Liver (tissue), 3 donors: ENCODE measurements around the gene TRABD.

Source experiments
- CTCF ChIP-seq: fragments of 150-350 bp; IDR thresholded peaks from 2 replicates; pipeline ENCODE4 v1.5.1; 2017; ENCODE audit warnings: improper control_type of control experiment, low read depth, low read length; ENCODE audit not compliant: missing input control
- EGR1 ChIP-seq, 2 donors: IDR thresholded peaks; 2 replicates each; pipeline ENCODE4 v1.6.1; 2016 to 2018; ENCODE audit warnings: antibody characterized with exemption in 2 of 2, low read depth in 2 of 2
- FOXA1 ChIP-seq: IDR thresholded peaks from 2 replicates; pipeline ENCODE4 v1.6.1; 2016; ENCODE audit warnings: antibody characterized with exemption
- GABPA ChIP-seq, 2 donors: IDR thresholded peaks in 1 of 2; conservative IDR thresholded peaks in 1 of 2; 2 replicates each; pipeline ENCODE4 v1.6.1; 2016; ENCODE audit warnings: antibody characterized with exemption in 2 of 2, mild to moderate bottlenecking in 1 of 2, moderate library complexity in 1 of 2
- HNF4G ChIP-seq: IDR thresholded peaks from 2 replicates; pipeline ENCODE4 v1.6.1; 2016; ENCODE audit warnings: antibody characterized with exemption
- JUND ChIP-seq, 2 donors: IDR thresholded peaks; 2 replicates each; pipeline ENCODE4 v1.6.1; 2016; ENCODE audit warnings: antibody characterized with exemption in 2 of 2
- RAD21 ChIP-seq, 2 donors: IDR thresholded peaks; 2 replicates each; pipeline ENCODE4 v1.6.1; 2016; ENCODE audit warnings: antibody characterized with exemption in 2 of 2, mild to moderate bottlenecking in 2 of 2
- RXRA ChIP-seq, 2 donors: IDR thresholded peaks; 2 replicates each; pipeline ENCODE4 v1.6.1; 2017 to 2018; ENCODE audit warnings: antibody characterized with exemption in 2 of 2, mild to moderate bottlenecking in 1 of 2
- SP1 ChIP-seq: IDR thresholded peaks from 2 replicates; pipeline ENCODE4 v1.6.1; 2018; ENCODE audit warnings: antibody characterized with exemption, mild to moderate bottlenecking
- TAF1 ChIP-seq: conservative IDR thresholded peaks from 2 replicates; pipeline ENCODE4 v1.6.1; 2016; ENCODE audit warnings: antibody characterized with exemption, mild to moderate bottlenecking
- YY1 ChIP-seq: IDR thresholded peaks from 2 replicates; pipeline ENCODE4 v1.6.1; 2016; ENCODE audit warnings: antibody characterized with exemption, mild to moderate bottlenecking
- TF ChIP-seq, protein P1 (sequence below): IDR thresholded peaks from 2 replicates; pipeline ENCODE4 v1.6.1; 2016; ENCODE audit warnings: antibody characterized with exemption
- TF ChIP-seq, protein P2 (sequence below): IDR thresholded peaks from 2 replicates; pipeline ENCODE4 v1.6.1; 2016; ENCODE audit warnings: antibody characterized with exemption
- donor health status: healthy.
- donor health status: healthy.

- TF ChIP-seq, protein P1, sequence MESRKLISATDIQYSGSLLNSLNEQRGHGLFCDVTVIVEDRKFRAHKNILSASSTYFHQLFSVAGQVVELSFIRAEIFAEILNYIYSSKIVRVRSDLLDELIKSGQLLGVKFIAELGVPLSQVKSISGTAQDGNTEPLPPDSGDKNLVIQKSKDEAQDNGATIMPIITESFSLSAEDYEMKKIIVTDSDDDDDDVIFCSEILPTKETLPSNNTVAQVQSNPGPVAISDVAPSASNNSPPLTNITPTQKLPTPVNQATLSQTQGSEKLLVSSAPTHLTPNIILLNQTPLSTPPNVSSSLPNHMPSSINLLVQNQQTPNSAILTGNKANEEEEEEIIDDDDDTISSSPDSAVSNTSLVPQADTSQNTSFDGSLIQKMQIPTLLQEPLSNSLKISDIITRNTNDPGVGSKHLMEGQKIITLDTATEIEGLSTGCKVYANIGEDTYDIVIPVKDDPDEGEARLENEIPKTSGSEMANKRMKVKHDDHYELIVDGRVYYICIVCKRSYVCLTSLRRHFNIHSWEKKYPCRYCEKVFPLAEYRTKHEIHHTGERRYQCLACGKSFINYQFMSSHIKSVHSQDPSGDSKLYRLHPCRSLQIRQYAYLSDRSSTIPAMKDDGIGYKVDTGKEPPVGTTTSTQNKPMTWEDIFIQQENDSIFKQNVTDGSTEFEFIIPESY = no peak
- peak in 1 of 2 donors; percentile 52 for TF ChIP-seq EGR1 (IDR thresholded peaks at IDR 0.05; ENCODE audit: low read depth in 2 of 2)
- TF ChIP-seq CTCF = no peak
- no peak for TF ChIP-seq RAD21 (IDR thresholded peaks at IDR 0.05)
- TF ChIP-seq YY1 = peak; percentile 85
- TF ChIP-seq HNF4G = peak; percentile 37
- no peak for TF ChIP-seq FOXA1
- TF ChIP-seq TAF1 = peak; percentile 97
- TF ChIP-seq SP1 = peak; percentile 92
- TF ChIP-seq, protein P2, sequence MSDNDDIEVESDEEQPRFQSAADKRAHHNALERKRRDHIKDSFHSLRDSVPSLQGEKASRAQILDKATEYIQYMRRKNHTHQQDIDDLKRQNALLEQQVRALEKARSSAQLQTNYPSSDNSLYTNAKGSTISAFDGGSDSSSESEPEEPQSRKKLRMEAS = peak; percentile 93
- TF ChIP-seq JUND (IDR thresholded peaks at IDR 0.05) = peak; percentile 32 to 47
- TF ChIP-seq RXRA (IDR thresholded peaks at IDR 0.05) = peak; percentile 98 to 99
- TF ChIP-seq GABPA (IDR thresholded peaks at IDR 0.05 in 1 of 2, conservative IDR thresholded peaks at IDR 0.05 in 1 of 2) = peak in 1 of 2 donors; percentile 52
Observed at GRCh38 chr22:50205781-50206569, 20.3 kb downstream of the TRABD start.
